Glutamatergic neuron (in vitro differentiated cells): ENCODE data around the gene NTMT2. TPM values are rescaled to one million over a fixed set of nuclear protein-coding genes. Genes with fewer than 3 reads are reported as not detected.

Source experiments
- DNase-seq: peaks from one replicate; pipeline ENCODE4 v3.0.0; 2022
- H3K27ac Mint-ChIP-seq: one replicate; pipeline ENCODE4 v1.8.0; 2020; ENCODE audit warnings: mild to moderate bottlenecking, mixed read lengths, inconsistent platforms; ENCODE audit not compliant: unreplicated experiment
- H3K27me3 Mint-ChIP-seq: one replicate; pipeline ENCODE4 v1.8.0; 2020; ENCODE audit warnings: mild to moderate bottlenecking, moderate library complexity, mixed read lengths, inconsistent platforms; ENCODE audit not compliant: unreplicated experiment
- H3K36me3 Mint-ChIP-seq: one replicate; pipeline ENCODE4 v1.8.0; 2020; ENCODE audit warnings: mild to moderate bottlenecking, mixed read lengths, inconsistent platforms; ENCODE audit not compliant: unreplicated experiment
- H3K4me1 Mint-ChIP-seq: one replicate; pipeline ENCODE4 v1.8.0; 2020; ENCODE audit warnings: mild to moderate bottlenecking, low read depth, mixed read lengths, inconsistent platforms; ENCODE audit not compliant: unreplicated experiment
- H3K4me3 Mint-ChIP-seq: one replicate; pipeline ENCODE4 v1.8.0; 2020; ENCODE audit warnings: mild to moderate bottlenecking, mixed read lengths, inconsistent platforms; ENCODE audit not compliant: unreplicated experiment
- H3K9me3 Mint-ChIP-seq: one replicate; pipeline ENCODE4 v1.8.0; 2020; ENCODE audit warnings: mild to moderate bottlenecking, moderate library complexity, mixed read lengths, inconsistent platforms; ENCODE audit not compliant: unreplicated experiment
- CTCF ChIP-seq: fragments of 200-600 bp; sonication (generic); IDR thresholded peaks from one replicate; pipeline ENCODE4 v1.5.0; 2021; ENCODE audit not compliant: partially characterized antibody, unreplicated experiment
- total RNA-seq: library from RNA; stranded (reverse); fragmentation: NEBNext Ultra II Directional; extraction: Animal tissue kit (Norgen Biotek cat#: 25700); gene quantifications from one replicate; pipeline ENCODE4 v1.2.1, GENCODE V29; 2021; ENCODE audit not compliant: unreplicated experiment

NTMT2 gene
- total RNA-seq, 1 donor from 2014 or later, result not detected

- no peak for DNase-seq
- Mint-ChIP-seq H3K9me3 (peaks cover 2% of the 10 kb centered on the region), H3K4me1 (peaks cover 2% of the 10 kb centered on the region), H3K27me3 (no peaks in the 10 kb centered on the region), H3K36me3 (no peaks in the 10 kb centered on the region), H3K4me3 (no peak overlapping the region), H3K27ac (no peak overlapping the region)
- no peak for TF ChIP-seq CTCF
Observed at GRCh38 chr1:170131984-170132383, 13.8 kb upstream of the NTMT2 start.

- Mint-ChIP-seq H3K36me3 (no peaks in the 10 kb centered on the region), H3K4me1 (peaks cover 2% of the 10 kb centered on the region), H3K9me3 (no peaks in the 10 kb centered on the region), H3K27me3 (no peaks in the 10 kb centered on the region), H3K4me3 (no peak overlapping the region), H3K27ac (no peak overlapping the region)
- TF ChIP-seq CTCF, result no peak
- no peak for DNase-seq
Observed at GRCh38 chr1:170133766-170134495, 11.8 kb upstream of the NTMT2 start.

- H3K9me3 Mint-ChIP-seq, result no peaks in the 10 kb centered on the region
- no peak for TF ChIP-seq CTCF
- peaks cover 2% of the 10 kb centered on the region for H3K4me1 Mint-ChIP-seq
- H3K4me3 Mint-ChIP-seq, result no peak overlapping the region
- no peaks in the 10 kb centered on the region for H3K36me3 Mint-ChIP-seq
- no peak for DNase-seq
- H3K27me3 Mint-ChIP-seq, result no peaks in the 10 kb centered on the region
- no peak overlapping the region for H3K27ac Mint-ChIP-seq
Observed at GRCh38 chr1:170134521-170134920, 11.2 kb upstream of the NTMT2 start.

DNA sequence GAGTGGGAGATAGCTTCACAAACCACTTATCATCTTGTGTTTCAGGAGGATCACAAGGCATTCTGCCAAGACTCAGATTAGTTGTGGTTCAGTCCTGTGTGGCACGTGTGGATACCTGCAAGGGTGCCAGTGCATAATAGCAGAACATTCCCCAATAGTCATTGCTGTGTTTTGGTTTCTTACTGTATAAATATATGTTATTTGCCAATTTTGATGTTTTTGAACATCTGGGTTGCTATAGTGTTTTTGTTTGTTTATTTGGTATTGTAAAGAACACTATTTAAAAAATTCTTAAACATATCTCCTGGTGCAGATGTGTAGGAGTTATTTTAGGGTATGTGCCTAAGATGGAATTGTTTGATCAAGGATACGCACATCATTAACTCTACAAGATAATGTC, 5.4 kb upstream of the NTMT2 start:
- TF ChIP-seq CTCF, result no peak
- Mint-ChIP-seq H3K9me3 (no peaks in the 10 kb centered on the region), H3K27ac (no peak overlapping the region), H3K4me3 (no peak overlapping the region), H3K36me3 (no peaks in the 10 kb centered on the region), H3K4me1 (no peaks in the 10 kb centered on the region), H3K27me3 (no peaks in the 10 kb centered on the region)
- DNase-seq, result no peak

- H3K27me3 Mint-ChIP-seq, result no peaks in the 10 kb centered on the region
Observed at GRCh38 chr1:170145061-170145460, 698 bp upstream of the NTMT2 start.

More at GRCh38 chr1:170145061-170145460, 698 bp upstream of the NTMT2 start:
- Mint-ChIP-seq H3K27ac (no peak overlapping the region), H3K9me3 (no peaks in the 10 kb centered on the region), H3K4me3 (no peak overlapping the region), H3K4me1 (no peaks in the 10 kb centered on the region), H3K36me3 (no peaks in the 10 kb centered on the region)
- TF ChIP-seq CTCF, result no peak
- DNase-seq, result no peak
